ENCODE data around the gene MED13L.

The MED13L gene

GRCh38 chr12:115998119-115998633, 279.3 kb downstream of the MED13L start:
- peak; percentile 27 for TF ChIP-seq CTCF (IDR thresholded peaks at IDR 0.05; ENCODE audit: extremely low read depth, missing control alignments)
- DNase-seq (ENCODE audit: low spot score): peak; percentile 38

DNA sequence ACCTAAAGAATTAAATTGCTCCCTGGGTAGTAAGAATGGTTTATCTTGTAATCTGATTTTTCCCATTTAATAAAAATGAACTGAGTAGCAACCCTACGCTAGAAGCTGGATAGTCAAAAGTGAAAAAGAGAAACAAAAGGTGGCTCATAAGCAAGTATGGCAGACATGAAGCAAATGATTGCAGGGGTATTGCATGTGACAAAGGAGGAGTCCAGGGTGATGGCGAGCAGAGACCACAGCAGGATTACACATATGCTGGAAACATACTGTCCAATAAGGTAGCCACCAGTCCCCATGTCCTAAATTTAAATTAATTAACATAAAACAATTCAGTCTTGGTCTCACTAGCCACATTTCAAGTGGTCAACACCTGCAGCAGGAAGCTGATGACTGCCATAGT, 283.8 kb downstream of the MED13L start:
- no peak for TF ChIP-seq CTCF (IDR thresholded peaks at IDR 0.05; ENCODE audit: extremely low read depth, missing control alignments)
- no peak for DNase-seq (ENCODE audit: low spot score)

DNA sequence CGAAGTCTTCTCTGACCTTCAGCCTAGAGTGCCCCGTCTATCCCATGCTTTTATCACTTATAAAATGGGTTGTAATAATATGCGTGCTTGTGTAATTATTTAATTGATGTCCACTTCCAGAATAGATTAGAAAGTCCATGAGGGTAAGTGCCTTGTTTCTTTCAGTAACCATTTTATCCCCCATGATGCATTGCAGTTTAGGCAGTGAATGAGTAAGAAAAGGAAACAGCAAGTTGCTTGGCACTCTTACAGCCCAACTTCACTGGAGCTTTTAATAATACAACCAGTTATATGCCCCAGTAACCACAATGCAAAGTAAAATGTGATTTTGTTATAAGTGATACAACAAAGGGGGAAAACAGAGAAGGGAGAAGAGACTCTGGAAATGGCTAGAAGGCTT, 287.3 kb downstream of the MED13L start:
- no peak for TF ChIP-seq CTCF (IDR thresholded peaks at IDR 0.05; ENCODE audit: extremely low read depth, missing control alignments)
- DNase-seq (ENCODE audit: low spot score): no peak

GRCh38 chr12:115988625-115989563, 288.6 kb downstream of the MED13L start:
- no peak for DNase-seq (ENCODE audit: low spot score)
- no peak for TF ChIP-seq CTCF (IDR thresholded peaks at IDR 0.05; ENCODE audit: extremely low read depth, missing control alignments)

- TF ChIP-seq CTCF (IDR thresholded peaks at IDR 0.05; ENCODE audit: extremely low read depth, missing control alignments): no peak
- no peak for DNase-seq (ENCODE audit: low spot score)
Observed at GRCh38 chr12:115988212-115988611, 289.3 kb downstream of the MED13L start.

GRCh38 chr12:115984616-115985015, 292.9 kb downstream of the MED13L start:
- no peak for DNase-seq (ENCODE audit: low spot score)
- no peak for TF ChIP-seq CTCF (IDR thresholded peaks at IDR 0.05; ENCODE audit: extremely low read depth, missing control alignments)

GRCh38 chr12:115983226-115983798, 294.2 kb downstream of the MED13L start:
- TF ChIP-seq CTCF (IDR thresholded peaks at IDR 0.05; ENCODE audit: extremely low read depth, missing control alignments): no peak
- no peak for DNase-seq (ENCODE audit: low spot score)

Measured in GM20000 (cell line).